HepG2 (cell line): ENCODE data around the gene ZNF445.

Experiments used
- CBX1 ChIP-seq: IDR thresholded peaks from one replicate; pipeline ENCODE4 v1.6.1; 2016; ENCODE audit warnings: antibody characterized with exemption, low read depth
- IRF2 ChIP-seq: IDR thresholded peaks from 2 replicates; pipeline ENCODE4 v1.6.1; 2018; ENCODE audit warnings: missing genetic modification reagents, missing compliant biosample characterization
- POLR2A ChIP-seq, 2 experiments: IDR thresholded peaks; 2 replicates each; pipeline ENCODE4 v1.6.1; 2011; ENCODE audit warnings: low read depth in 2 of 2, low read length in 2 of 2, mild to moderate bottlenecking in 1 of 2, moderate library complexity in 1 of 2; ENCODE audit not compliant: insufficient read depth in 1 of 2
- TF ChIP-seq, protein P1 (sequence below): sonication (generic); formaldehyde crosslinking; IDR thresholded peaks from 2 replicates; pipeline ENCODE4 v1.4.0; 2020; ENCODE audit warnings: missing genetic modification reagents
- TF ChIP-seq, protein P2 (sequence below): sonication (generic); formaldehyde crosslinking; IDR thresholded peaks from 2 replicates; pipeline ENCODE4 v1.5.0; 2020; ENCODE audit warnings: mild to moderate bottlenecking, missing genetic modification reagents, moderate library complexity
- TF ChIP-seq, protein P3 (sequence below): sonication (generic); formaldehyde crosslinking; IDR thresholded peaks from 2 replicates; pipeline ENCODE4 v1.4.0; 2020; ENCODE audit warnings: missing genetic modification reagents
- TF ChIP-seq, protein P4 (sequence below): sonication (generic); formaldehyde crosslinking; IDR thresholded peaks from 2 replicates; pipeline ENCODE4 v1.5.0; 2020; ENCODE audit warnings: missing genetic modification reagents

DNA sequence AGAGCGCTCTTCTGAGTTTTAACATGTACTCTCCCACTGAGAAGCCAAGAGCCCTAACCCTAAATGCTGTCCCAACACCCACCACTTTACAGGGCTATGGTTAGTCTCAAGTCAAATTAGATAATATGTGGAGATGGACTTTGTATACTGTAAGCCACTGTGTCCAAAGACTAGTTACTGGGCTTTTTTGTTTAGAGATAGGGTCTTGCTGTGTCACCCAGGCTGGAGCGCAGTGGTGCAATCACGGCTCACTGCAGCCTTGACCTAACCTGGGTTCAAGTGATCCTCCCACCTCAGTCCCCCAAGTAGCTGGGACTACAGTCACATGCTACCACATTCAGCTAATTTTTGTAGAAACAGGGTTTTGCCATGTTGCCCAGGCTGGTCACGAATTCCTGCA, 23.2 kb downstream of the ZNF445 start:
- TF ChIP-seq, protein P1, sequence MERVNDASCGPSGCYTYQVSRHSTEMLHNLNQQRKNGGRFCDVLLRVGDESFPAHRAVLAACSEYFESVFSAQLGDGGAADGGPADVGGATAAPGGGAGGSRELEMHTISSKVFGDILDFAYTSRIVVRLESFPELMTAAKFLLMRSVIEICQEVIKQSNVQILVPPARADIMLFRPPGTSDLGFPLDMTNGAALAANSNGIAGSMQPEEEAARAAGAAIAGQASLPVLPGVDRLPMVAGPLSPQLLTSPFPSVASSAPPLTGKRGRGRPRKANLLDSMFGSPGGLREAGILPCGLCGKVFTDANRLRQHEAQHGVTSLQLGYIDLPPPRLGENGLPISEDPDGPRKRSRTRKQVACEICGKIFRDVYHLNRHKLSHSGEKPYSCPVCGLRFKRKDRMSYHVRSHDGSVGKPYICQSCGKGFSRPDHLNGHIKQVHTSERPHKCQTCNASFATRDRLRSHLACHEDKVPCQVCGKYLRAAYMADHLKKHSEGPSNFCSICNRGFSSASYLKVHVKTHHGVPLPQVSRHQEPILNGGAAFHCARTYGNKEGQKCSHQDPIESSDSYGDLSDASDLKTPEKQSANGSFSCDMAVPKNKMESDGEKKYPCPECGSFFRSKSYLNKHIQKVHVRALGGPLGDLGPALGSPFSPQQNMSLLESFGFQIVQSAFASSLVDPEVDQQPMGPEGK (CRISPR knock-in tag) = no peak
- TF ChIP-seq CBX1 (no peak), IRF2 (CRISPR knock-in tag) (no peak), POLR2A (IDR thresholded peaks at IDR 0.05; ENCODE audit: insufficient read depth in 1 of 2, low read depth in 2 of 2, low read length in 2 of 2) (no peak)
- TF ChIP-seq, protein P2, sequence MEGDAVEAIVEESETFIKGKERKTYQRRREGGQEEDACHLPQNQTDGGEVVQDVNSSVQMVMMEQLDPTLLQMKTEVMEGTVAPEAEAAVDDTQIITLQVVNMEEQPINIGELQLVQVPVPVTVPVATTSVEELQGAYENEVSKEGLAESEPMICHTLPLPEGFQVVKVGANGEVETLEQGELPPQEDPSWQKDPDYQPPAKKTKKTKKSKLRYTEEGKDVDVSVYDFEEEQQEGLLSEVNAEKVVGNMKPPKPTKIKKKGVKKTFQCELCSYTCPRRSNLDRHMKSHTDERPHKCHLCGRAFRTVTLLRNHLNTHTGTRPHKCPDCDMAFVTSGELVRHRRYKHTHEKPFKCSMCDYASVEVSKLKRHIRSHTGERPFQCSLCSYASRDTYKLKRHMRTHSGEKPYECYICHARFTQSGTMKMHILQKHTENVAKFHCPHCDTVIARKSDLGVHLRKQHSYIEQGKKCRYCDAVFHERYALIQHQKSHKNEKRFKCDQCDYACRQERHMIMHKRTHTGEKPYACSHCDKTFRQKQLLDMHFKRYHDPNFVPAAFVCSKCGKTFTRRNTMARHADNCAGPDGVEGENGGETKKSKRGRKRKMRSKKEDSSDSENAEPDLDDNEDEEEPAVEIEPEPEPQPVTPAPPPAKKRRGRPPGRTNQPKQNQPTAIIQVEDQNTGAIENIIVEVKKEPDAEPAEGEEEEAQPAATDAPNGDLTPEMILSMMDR (CRISPR knock-in tag) = no peak
- TF ChIP-seq, protein P3, sequence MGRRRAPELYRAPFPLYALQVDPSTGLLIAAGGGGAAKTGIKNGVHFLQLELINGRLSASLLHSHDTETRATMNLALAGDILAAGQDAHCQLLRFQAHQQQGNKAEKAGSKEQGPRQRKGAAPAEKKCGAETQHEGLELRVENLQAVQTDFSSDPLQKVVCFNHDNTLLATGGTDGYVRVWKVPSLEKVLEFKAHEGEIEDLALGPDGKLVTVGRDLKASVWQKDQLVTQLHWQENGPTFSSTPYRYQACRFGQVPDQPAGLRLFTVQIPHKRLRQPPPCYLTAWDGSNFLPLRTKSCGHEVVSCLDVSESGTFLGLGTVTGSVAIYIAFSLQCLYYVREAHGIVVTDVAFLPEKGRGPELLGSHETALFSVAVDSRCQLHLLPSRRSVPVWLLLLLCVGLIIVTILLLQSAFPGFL (CRISPR knock-in tag) = no peak
- TF ChIP-seq, protein P4, sequence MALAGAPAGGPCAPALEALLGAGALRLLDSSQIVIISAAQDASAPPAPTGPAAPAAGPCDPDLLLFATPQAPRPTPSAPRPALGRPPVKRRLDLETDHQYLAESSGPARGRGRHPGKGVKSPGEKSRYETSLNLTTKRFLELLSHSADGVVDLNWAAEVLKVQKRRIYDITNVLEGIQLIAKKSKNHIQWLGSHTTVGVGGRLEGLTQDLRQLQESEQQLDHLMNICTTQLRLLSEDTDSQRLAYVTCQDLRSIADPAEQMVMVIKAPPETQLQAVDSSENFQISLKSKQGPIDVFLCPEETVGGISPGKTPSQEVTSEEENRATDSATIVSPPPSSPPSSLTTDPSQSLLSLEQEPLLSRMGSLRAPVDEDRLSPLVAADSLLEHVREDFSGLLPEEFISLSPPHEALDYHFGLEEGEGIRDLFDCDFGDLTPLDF (CRISPR knock-in tag) = no peak
